Panc1 (cell line): ENCODE measurements around the gene LRMDA. TPM values are rescaled to one million over a fixed set of nuclear protein-coding genes. Genes with fewer than 3 reads are reported as not detected.

Source experiments
- ATAC-seq: fragments of 200-7000 bp; cut with Tn5 transposase; 2 replicates; pipeline ENCODE4 v1.9.1; 2020; ENCODE audit warnings: mild to moderate bottlenecking, moderate library complexity
- BruUV-seq: library from RNA; stranded (reverse); fragments of 400-500 nt; replicated peaks from 2 replicates; lab custom pipeline; 2021; lab: Mats Ljungman, UMichigan
- CTCF ChIA-PET: fragments of 300-600 bp; sonication (Branson Sonifier 250); formaldehyde crosslinking; loops from one replicate; lab custom pipeline; 2022; ENCODE audit warnings: antibody characterized with exemption; lab: Charles Lee
- POLR2A ChIA-PET: fragments of 300-600 bp; sonication (Branson Sonifier 250); formaldehyde crosslinking; loops from one replicate; lab custom pipeline; 2022; ENCODE audit warnings: antibody characterized with exemption; lab: Charles Lee
- DNase-seq: peaks from one replicate; pipeline ENCODE4 v3.0.0-alpha.2; 2010; ENCODE audit warnings: low read depth, low spot score
- H3K27ac ChIP-seq: 2 replicates; pipeline ENCODE4 v1.5.1; 2011; ENCODE audit warnings: mild to moderate bottlenecking, low read length, inconsistent platforms
- H3K27me3 ChIP-seq: fragments of 200-500 bp; sonication (Bioruptor generic); 2 replicates; pipeline ENCODE4 v1.6.0; 2014; ENCODE audit warnings: low read length, inconsistent platforms; ENCODE audit not compliant: control insufficient read depth, insufficient read depth
- H3K36me3 ChIP-seq: fragments of 200-500 bp; sonication (Bioruptor generic); 2 replicates; pipeline ENCODE4 v1.5.1; 2014; ENCODE audit warnings: inconsistent platforms, mild to moderate bottlenecking, low read length, moderate library complexity; ENCODE audit not compliant: control insufficient read depth, insufficient read depth
- H3K4me1 ChIP-seq: 2 replicates; pipeline ENCODE4 v1.5.1; 2011; ENCODE audit warnings: inconsistent platforms, mild to moderate bottlenecking, low read length, moderate library complexity; ENCODE audit not compliant: control insufficient read depth, insufficient read depth
- H3K4me3 ChIP-seq, 2 experiments: 2 replicates each; pipeline ENCODE4 v1.5.1; 2011 to 2012; ENCODE audit warnings: low read depth in 2 of 2, low read length in 2 of 2, mild to moderate bottlenecking in 2 of 2, inconsistent platforms in 1 of 2, moderate library complexity in 1 of 2
- H3K9me3 ChIP-seq: fragments of 200-500 bp; sonication (Bioruptor generic); 2 replicates; pipeline ENCODE4 v1.5.1; 2014; ENCODE audit warnings: low read depth, mild to moderate bottlenecking, inconsistent platforms, low read length, moderate library complexity; ENCODE audit not compliant: control insufficient read depth, insufficient read depth
- POLR2AphosphoS5 ChIP-seq: IDR thresholded peaks from 2 replicates; pipeline ENCODE4 v1.6.1; 2012; ENCODE audit warnings: mild to moderate bottlenecking, low read depth, low read length, moderate library complexity
- SIN3A ChIP-seq: IDR thresholded peaks from 2 replicates; pipeline ENCODE4 v1.6.1; 2012; ENCODE audit warnings: low read depth, mild to moderate bottlenecking, low read length, moderate library complexity, borderline replicate concordance; ENCODE audit not compliant: insufficient read depth
- TCF7L2 ChIP-seq: IDR thresholded peaks from 2 replicates; pipeline ENCODE4 v1.6.1; 2011; ENCODE audit warnings: mild to moderate bottlenecking, low read depth, low read length, inconsistent platforms
- in situ Hi-C: cut with HindIII; loops from 2 replicates; pipeline ENCODE4 v1.10.0; 2016; ENCODE audit warnings: low sequenced_read_pairs, low pct_unique_long_range_greater_than_20kb
- intact Hi-C: fragments of 100-400 bp; cut with micrococcal nuclease; formaldehyde crosslinking; loops from one replicate; pipeline ENCODE4 v1.10.0; 2022; ENCODE audit not compliant: unreplicated experiment
- total RNA-seq: library from RNA; stranded (reverse); gene quantifications from one replicate; pipeline ENCODE4 v1.2.1, GENCODE V29; 2021; ENCODE audit not compliant: unreplicated experiment
- TF ChIP-seq, protein P1 (sequence below): fragments of 450-650 bp; IDR thresholded peaks from 2 replicates; pipeline ENCODE4 v1.5.1; 2017; ENCODE audit warnings: mild to moderate bottlenecking
- TF ChIP-seq, protein P2 (sequence below), 2 experiments: IDR thresholded peaks; 2 replicates each; pipeline ENCODE4 v1.6.1; 2011 to 2012; ENCODE audit warnings: low read depth in 2 of 2, control low read depth in 1 of 2, low read length in 1 of 2, mild to moderate bottlenecking in 1 of 2, moderate library complexity in 1 of 2; ENCODE audit not compliant: insufficient read depth in 1 of 2

The LRMDA gene
- total RNA-seq, 1 experiment from 2014 or later, result 1.2 TPM

DNA sequence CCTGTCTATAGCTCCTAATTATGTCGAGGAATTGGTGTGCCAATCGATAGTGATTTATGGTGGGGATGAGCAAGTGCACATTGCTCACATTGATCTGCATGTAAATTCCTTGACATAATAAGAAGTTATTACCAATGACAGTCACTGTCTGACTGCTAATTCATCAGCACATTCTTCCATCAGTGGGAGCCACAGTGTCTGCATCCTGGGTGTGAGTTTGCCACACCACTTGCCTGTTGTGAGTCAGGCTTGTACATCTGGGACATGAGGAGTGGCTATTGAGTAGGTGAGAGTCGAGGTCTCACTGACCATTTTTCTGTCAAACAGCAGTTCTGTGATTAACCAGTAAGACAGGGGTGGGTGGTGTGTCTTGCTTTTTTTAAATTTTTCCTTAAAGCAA lies 263.4 kb downstream of the LRMDA start:
- intact Hi-C loops (no loop called here), in situ Hi-C loops (no loop called here)
- CTCF ChIA-PET, result no interaction called here
- H3K36me3 ChIP-seq, result no peaks in the 10 kb centered on the region
- H3K27me3 ChIP-seq, result no peaks in the 10 kb centered on the region
- DNase-seq, result no peak
- no TSS peak for BruUV-seq
- no peak for TF ChIP-seq SIN3A
- TF ChIP-seq TCF7L2, result no peak
- TF ChIP-seq, protein P1, sequence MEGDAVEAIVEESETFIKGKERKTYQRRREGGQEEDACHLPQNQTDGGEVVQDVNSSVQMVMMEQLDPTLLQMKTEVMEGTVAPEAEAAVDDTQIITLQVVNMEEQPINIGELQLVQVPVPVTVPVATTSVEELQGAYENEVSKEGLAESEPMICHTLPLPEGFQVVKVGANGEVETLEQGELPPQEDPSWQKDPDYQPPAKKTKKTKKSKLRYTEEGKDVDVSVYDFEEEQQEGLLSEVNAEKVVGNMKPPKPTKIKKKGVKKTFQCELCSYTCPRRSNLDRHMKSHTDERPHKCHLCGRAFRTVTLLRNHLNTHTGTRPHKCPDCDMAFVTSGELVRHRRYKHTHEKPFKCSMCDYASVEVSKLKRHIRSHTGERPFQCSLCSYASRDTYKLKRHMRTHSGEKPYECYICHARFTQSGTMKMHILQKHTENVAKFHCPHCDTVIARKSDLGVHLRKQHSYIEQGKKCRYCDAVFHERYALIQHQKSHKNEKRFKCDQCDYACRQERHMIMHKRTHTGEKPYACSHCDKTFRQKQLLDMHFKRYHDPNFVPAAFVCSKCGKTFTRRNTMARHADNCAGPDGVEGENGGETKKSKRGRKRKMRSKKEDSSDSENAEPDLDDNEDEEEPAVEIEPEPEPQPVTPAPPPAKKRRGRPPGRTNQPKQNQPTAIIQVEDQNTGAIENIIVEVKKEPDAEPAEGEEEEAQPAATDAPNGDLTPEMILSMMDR, result no peak
- TF ChIP-seq, protein P2, sequence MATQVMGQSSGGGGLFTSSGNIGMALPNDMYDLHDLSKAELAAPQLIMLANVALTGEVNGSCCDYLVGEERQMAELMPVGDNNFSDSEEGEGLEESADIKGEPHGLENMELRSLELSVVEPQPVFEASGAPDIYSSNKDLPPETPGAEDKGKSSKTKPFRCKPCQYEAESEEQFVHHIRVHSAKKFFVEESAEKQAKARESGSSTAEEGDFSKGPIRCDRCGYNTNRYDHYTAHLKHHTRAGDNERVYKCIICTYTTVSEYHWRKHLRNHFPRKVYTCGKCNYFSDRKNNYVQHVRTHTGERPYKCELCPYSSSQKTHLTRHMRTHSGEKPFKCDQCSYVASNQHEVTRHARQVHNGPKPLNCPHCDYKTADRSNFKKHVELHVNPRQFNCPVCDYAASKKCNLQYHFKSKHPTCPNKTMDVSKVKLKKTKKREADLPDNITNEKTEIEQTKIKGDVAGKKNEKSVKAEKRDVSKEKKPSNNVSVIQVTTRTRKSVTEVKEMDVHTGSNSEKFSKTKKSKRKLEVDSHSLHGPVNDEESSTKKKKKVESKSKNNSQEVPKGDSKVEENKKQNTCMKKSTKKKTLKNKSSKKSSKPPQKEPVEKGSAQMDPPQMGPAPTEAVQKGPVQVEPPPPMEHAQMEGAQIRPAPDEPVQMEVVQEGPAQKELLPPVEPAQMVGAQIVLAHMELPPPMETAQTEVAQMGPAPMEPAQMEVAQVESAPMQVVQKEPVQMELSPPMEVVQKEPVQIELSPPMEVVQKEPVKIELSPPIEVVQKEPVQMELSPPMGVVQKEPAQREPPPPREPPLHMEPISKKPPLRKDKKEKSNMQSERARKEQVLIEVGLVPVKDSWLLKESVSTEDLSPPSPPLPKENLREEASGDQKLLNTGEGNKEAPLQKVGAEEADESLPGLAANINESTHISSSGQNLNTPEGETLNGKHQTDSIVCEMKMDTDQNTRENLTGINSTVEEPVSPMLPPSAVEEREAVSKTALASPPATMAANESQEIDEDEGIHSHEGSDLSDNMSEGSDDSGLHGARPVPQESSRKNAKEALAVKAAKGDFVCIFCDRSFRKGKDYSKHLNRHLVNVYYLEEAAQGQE (IDR thresholded peaks at IDR 0.05; ENCODE audit: insufficient read depth in 1 of 2, low read depth in 2 of 2, low read length in 1 of 2), result no peak
- TF ChIP-seq POLR2AphosphoS5, result no peak
- ATAC-seq, result no peak
- H3K9me3 ChIP-seq, result no peaks in the 10 kb centered on the region
- H3K4me3 ChIP-seq, result no peak overlapping the region
- no peaks in the 10 kb centered on the region for H3K4me1 ChIP-seq
- POLR2A ChIA-PET, result interaction anchor here (0.6 kb wide), 1 partner anchor 66 kb away, joined by 3 read pairs; no protein-coding TSS in a partner anchor
- H3K27ac ChIP-seq, result no peak overlapping the region

DNA sequence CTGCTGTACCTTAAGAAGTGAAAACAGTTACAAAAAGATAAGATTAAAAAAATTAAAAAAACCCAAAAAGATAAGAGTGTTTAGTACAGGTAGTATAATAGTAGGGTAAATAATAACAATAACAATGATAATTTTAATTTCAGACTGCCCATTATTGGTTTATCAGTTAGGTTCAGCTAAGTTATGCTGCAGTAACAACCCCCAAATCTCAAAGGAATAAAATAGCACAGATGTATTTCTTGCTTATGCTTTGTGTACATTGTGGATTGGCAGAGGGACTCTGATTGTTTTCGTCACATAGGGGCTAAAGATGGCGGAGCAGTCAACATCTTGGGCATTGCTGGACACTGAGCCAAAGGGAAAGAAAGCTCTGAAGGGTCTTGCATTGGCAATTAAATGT lies 264.6 kb downstream of the LRMDA start:
- Histone ChIP-seq H3K9me3 (no peaks in the 10 kb centered on the region), H3K27ac (no peak overlapping the region), H3K27me3 (no peaks in the 10 kb centered on the region), H3K4me1 (no peaks in the 10 kb centered on the region), H3K4me3 (no peak overlapping the region), H3K36me3 (no peaks in the 10 kb centered on the region)
- no peak for ATAC-seq
- ChIA-PET CTCF (no interaction called here), POLR2A (no interaction called here)
- BruUV-seq, result no TSS peak
- TF ChIP-seq TCF7L2, result no peak
- no peak for TF ChIP-seq POLR2AphosphoS5
- TF ChIP-seq, protein P1, result no peak
- TF ChIP-seq, protein P2 (IDR thresholded peaks at IDR 0.05; ENCODE audit: insufficient read depth in 1 of 2, low read depth in 2 of 2, low read length in 1 of 2), result no peak
- no peak for TF ChIP-seq SIN3A
- no peak for DNase-seq
- in situ Hi-C loops, result no loop called here
- intact Hi-C loops, result no loop called here
